ENCODE measurements around the gene PRKX. TPM values are rescaled to one million over a fixed set of nuclear protein-coding genes. Genes with fewer than 3 reads are reported as not detected.
"Not testable (repeated sequence)": the region's sequence is repeated elsewhere in the genome, so short reads cannot be mapped to it uniquely, and the experiment has no call there.

PRKX gene
- 31.1 and 31.5 TPM in 2 replicates for total RNA-seq (2014; rRNA removed; shearing (Covaris generic))
- 10.0 and 19.8 TPM in 2 replicates for polyA plus RNA-seq (2014; cell fraction: nucleus; rRNA removed)

GRCh38 chrX:3713225-3713936, at the start of gene PRKX:
Gene PRKX, minus strand, starts transcription at chrX:3713649. Its CDS starts 396 bp downstream, at chrX:3713253.
- DNase-seq (ENCODE audit: extremely low read depth, low read depth), result peak; percentile 39

DNA sequence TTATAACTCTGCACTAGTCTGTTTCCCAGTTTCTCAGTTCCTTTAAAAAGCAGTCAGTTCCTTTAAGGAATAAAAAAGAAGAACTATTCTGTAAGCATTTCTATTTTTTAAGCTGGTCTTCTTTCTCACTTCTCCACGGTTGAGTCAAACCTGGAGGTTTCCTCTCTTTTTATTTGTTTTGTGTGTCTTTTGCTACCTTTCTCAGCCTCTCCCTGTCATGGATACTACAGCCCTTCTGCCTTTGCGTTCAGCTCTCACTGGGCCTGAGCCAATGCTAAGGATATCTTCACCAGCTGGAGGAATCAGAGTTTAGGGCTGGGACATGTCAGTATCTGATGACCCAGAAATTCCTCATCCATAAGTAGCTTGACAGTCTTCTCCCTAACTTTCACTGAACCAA, 49.7 kb upstream of the PRKX start:
- no peak for DNase-seq (ENCODE audit: extremely low read depth, low read depth)

DNA sequence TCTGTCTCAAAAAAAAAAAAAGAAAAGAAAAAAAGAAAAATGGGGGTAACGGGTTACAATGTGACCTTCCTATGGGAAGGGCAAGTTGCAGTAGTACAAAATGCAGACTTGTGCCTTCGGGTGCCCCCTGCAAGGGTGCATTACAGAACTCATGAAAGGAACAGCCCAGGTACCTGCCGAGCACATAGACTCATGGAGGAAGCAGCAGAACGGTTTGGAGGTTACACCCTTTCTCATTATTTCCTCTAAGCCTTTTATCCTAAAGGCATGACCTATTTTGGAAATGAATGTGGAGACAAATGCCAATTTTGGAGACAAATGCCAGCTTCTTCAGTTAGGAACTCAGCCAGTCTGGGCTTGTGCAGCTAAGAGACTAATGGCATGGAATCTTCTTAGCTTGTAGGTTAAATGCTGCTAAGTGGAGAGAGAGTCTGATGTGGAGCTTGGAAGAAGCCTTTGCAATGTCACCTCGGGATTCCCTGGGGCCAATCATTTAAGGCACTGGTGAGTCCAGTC, 44.1 kb upstream of the PRKX start:
- no peak for DNase-seq (ENCODE audit: extremely low read depth, low read depth)

DNA sequence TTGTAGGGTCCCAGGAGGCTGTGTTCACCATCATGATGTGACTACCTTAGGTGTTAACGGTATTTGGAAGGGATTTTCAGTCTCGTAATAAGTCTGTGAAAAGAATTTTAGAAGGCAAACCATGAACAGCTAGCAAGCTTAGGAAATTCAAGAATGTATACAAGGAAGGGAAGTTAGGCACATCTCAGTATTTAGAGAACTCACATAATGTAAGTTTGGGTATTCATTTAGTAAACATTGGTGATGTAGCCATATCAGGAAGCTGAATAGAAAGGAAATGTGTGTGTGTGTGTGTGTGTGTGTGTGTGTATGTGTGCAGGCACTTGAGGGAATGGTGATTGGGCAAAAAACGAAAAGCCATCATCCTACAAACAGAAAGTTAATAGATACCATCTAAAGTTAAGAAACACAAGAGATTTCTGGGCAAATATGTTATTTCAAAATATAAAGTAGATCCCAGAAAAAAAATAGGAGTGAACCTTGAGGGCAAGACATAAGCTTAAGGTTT, 34.7 kb upstream of the PRKX start:
- DNase-seq (ENCODE audit: extremely low read depth, low read depth), result no peak

DNA sequence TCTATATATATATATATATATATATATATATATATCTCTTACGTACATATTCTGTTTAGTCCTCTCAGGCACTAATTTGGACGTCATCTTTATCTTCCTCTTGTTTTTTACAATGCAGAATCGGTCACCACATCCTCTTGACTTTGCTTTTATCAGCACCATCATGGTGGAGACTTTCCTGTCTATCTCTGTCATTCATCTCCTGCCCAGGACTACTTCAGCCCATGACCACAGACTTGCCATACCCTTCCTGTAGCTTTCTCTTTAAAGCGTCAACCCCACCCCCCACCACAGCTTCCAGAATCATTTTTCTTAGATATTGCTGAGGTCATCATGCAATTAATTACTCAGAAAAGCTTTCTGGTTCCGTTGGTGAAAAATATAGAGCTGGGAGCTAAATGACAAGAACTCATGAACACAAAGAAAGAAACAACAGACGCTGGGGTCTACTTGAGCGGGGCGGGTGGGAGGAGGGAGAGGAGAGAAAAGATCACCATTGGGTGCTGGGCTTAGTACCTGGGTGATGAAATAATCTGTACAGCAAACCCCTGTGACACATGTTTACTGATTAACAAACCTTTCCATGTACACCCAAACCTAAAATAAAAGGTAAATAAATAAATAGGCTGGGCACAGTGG, 30.5 kb upstream of the PRKX start:
- DNase-seq (ENCODE audit: extremely low read depth, low read depth), result no peak

DNA sequence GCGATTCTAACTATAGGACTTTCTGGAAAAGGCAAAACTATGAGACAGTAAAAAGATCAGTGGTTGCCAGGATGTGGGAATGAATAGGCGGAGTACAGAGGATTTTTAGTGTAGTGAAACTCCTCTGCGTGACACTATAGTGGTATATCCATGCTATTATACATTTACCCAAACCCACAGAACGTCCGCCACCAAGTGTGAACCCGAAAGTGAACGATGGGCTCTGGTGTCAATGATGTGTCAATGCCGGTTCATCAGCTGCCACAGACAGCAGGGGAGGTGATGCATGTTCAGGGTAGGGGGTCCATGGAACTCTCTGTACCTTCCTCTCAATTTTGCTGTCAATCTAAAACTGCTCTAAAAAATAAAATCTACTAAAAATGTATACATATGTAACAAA, 27.5 kb upstream of the PRKX start:
- not testable (repeated sequence) for DNase-seq (ENCODE audit: extremely low read depth, low read depth)

DNA sequence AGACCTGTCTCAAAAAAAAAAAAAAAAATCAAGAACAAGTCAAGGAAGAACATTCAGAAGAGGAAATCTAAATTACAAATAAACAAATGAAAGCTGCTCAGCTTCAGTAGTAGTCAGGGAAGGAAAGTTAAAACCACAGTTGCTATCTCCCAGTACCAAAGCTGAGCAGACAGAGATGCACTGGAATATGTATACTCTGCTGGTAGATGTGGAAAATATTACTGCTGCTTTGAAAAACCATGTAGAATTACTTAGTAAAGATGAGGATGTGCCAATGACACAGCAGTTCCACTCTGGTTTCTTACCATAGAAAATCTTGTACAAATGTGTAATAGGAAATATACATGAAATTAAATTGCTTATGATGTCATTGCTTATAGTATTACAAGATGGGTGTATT, 25.1 kb upstream of the PRKX start:
- DNase-seq (ENCODE audit: extremely low read depth, low read depth), result no peak

DNA sequence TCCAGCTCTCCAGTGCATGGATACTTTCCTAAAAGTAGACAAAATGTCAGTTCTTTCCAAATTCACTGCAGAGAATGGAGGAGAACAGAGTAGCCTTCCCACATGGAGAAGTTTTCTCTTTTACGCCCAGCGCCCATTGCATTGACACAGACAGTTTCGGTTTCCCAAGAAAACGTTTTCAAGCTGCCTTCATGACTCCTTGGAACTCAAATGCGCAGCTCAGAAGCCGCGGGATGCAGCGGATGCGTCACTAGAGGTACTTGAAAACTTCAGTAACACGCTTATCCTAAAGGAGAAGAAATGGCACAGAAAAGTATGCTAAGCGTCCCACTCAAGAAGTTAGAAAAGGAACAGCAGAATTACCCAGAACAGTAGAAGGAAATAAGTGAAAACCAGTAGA, 23.1 kb upstream of the PRKX start:
- DNase-seq (ENCODE audit: extremely low read depth, low read depth), result not testable (repeated sequence)

DNA sequence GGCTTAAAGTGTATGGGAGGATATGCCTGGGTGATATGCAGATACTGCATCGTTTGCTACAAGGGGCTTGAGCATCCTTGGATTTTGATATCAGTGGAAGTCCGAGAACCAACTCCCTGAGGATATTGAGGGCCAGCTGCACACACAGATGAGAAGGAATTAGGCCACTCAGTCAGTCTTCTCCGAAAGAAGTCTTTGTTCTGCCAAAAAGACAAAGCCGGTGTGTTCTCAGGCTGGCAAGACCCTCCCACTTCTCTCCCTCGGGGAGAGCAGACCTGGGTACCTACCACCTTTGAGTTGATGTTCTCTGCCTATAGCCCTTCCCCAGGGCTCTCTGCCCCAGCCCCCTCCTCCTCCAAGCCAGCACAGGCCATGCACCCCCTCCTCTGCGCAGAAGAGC, 22.4 kb upstream of the PRKX start:
- DNase-seq (ENCODE audit: extremely low read depth, low read depth), result not testable (repeated sequence)

DNA sequence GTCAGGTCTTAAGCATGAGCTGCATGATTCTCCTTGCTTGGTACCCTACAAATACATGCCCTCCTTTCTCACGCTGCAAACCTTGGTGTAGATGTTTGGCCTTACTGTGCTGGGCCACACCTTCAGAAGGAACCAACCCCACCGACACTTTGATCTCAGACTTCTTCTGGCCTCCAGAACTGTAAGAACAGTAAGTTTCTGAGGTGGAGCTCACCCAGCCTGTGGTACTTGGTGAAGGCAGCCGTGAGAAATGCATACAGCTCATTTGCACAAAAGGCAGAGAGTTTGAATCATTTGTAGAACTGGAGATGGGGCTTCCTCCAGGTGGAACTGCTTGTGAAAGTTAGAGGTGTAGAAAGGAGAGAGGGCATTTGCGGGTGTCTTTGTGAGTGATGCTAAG, 21.0 kb upstream of the PRKX start:
- not testable (repeated sequence) for DNase-seq (ENCODE audit: extremely low read depth, low read depth)

- DNase-seq (ENCODE audit: extremely low read depth, low read depth), result no peak
These were observed 19.6 kb upstream of the PRKX start for GRCh38 chrX:3733043-3733430.

GRCh38 chrX:3732326-3733042, 19.0 kb upstream of the PRKX start:
- not testable (repeated sequence) for DNase-seq (ENCODE audit: extremely low read depth, low read depth)

DNA sequence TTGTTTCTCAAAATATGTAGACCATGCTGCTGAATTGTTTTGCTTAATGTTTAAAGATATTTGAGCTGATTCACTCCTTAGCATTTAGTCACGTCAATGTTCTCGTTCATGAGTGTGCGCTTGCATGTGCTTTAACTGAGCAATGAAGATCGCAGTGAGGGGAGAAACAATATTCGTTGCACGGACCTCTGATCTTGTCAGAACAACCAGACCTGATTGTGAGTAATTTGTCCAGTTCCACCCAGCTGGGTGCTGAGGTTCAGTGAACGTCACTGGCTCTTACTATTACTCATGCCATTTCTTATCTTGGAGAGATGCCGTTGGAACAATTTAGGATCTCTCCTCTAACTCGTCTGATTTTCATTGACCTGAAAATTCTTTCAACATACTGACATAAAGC, 15.0 kb upstream of the PRKX start:
- DNase-seq (ENCODE audit: extremely low read depth, low read depth), result no peak

DNA sequence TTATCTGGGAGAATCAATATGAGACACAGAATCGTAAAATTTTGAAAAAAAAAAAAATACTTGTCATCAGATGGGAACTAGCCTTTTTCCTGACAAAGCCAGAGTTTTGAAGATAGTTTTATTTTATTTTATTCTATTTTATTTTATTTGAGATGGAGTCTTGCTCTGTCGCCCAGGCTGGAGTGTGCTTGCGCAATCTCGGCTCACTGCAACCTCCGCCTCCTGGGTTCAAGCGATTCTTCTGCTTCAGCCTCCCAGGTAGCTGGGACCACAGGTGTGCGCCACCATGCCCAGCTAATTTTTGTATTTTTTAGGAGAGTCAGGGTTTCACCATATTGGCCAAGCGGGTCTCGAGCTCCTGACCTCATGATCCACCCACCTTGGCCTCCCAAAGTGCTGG, 10.0 kb upstream of the PRKX start:
- not testable (repeated sequence) for DNase-seq (ENCODE audit: extremely low read depth, low read depth)

DNA sequence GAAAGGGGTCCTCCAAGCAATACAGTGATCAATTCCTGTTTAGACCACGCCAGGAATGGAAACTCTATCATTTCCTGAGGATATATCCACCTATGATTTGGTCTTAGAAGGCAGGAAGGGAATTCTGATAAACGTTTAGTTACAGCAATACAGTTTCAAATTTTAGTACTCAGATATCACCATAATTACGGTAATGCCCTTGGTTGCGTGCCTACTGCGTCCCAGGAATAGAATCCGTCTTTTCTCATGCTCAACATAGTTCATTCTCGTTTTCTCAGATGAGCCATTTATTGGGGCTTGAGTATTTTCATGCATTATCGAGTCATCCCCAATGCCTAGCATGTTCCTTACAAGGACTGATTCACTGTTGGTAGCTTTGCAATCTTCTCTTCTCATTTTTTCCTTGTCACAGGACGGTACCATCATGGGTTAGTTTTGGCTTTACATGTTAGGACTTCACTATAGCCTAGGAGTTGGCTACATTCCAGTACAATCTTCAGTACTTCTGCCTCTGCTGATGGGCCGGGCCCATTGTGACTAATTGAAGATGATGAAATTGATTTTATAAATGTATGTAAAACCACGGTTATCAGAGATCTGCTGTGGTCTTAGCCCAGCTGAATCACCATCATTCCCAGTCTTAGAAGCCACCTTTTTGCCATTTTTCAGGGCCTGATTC, 4.4 kb upstream of the PRKX start:
- DNase-seq (ENCODE audit: extremely low read depth, low read depth), result no peak

- DNase-seq (ENCODE audit: extremely low read depth, low read depth), result no peak
These were observed 2.5 kb upstream of the PRKX start for GRCh38 chrX:3715921-3716320.

- DNase-seq (ENCODE audit: extremely low read depth, low read depth), result not testable (repeated sequence)
These were observed 1.4 kb upstream of the PRKX start for GRCh38 chrX:3714706-3715479.

DNA sequence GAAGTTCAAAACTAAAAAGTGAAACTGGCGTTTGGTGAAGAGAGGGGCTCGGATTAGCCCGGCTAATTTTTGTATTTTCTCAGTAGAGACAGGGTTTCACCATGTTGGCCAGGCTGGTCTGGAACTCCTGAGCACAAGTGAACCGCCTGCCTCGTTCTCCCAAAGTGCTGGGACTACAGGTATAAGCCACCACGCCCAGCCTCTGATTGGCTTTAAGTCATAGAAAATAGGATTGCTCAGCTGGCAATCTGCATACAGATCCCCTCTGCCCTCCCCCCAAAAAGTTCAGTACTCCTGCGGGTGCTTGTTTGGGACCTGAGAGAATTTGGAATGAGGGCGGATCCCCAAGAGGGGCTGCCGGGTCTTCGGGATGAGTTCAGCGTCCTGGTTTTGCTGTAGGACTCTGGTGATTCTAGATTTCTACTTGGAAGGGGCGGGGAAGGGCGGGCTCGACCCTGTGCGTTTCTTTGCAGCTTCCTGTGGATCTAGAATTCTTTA, 537 bp upstream of the PRKX start:
- DNase-seq (ENCODE audit: extremely low read depth, low read depth), result no peak

DNA sequence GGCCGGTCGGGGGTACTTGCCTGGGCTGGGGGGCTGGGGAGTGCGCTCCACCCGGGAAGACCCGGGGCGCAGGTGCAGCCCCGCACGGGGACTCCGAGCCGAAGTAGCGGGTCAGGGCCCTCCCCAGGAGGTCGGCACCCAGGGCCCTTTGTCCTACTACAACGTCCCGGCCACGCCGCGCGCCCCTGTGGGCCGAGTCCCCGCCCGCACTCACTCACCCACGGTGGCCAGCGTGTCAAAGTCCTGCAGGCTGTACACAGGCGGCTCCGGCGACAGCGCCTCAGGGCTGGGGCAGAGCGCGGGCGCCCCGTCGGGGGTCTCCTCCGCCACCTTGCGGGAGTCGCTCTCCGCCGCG, 602 bp downstream of the PRKX start:
- DNase-seq (ENCODE audit: extremely low read depth, low read depth), result no peak
